ENCODE data around the gene KIF4A. TPM values are rescaled to one million over a fixed set of nuclear protein-coding genes. Genes with fewer than 3 reads are reported as not detected.

Gene KIF4A
- total RNA-seq, 1 experiment from 2014 or later = 35.8 TPM

GRCh38 chrX:70402721-70403120 is 112.8 kb downstream of the KIF4A start:
- no peaks in the 10 kb centered on the region for H3K9me2 ChIP-seq (replicated peaks; ENCODE audit: low read length)
- H2AFZ ChIP-seq (ENCODE audit: low read length) = no peak overlapping the region
- no peaks in the 10 kb centered on the region for H3K79me2 ChIP-seq (ENCODE audit: low read length)
- no peaks in the 10 kb centered on the region for H3F3A ChIP-seq (ENCODE audit: low read length, unreplicated experiment)
- H3K4me1 ChIP-seq (ENCODE audit: insufficient read depth, low read length) = no peaks in the 10 kb centered on the region
- TF ChIP-seq EZH2phosphoT487 (IDR thresholded peaks at IDR 0.05; ENCODE audit: borderline replicate concordance, low read length) (no peak), EZH2 (IDR thresholded peaks at IDR 0.05; ENCODE audit: low read length, unreplicated experiment) (no peak), CTCF (conservative IDR thresholded peaks at IDR 0.05; ENCODE audit: low read depth, low read length) (no peak)
- H3K9me3 ChIP-seq (ENCODE audit: low read length) = no peaks in the 10 kb centered on the region
- no peak overlapping the region for H3K4me3 ChIP-seq (ENCODE audit: low read length)
- peaks cover 43% of the 10 kb centered on the region for H3K36me3 ChIP-seq (ENCODE audit: low read depth, low read length)
- H3K9ac ChIP-seq (ENCODE audit: low read length) = no peak overlapping the region
- ATAC-seq (no peak), DNase-seq (no peak)
- no peaks in the 10 kb centered on the region for H4K20me1 ChIP-seq (ENCODE audit: low read length)
- no TSS peak for BruUV-seq (replicated peaks)
- intact Hi-C loops (cut with micrococcal nuclease) = no loop called here
- no peak overlapping the region for H3K4me2 ChIP-seq (ENCODE audit: low read length)
- no peak overlapping the region for H3K27ac ChIP-seq (ENCODE audit: low read length)
- ChIA-PET POLR2A (ENCODE audit: unreplicated experiment) (no interaction called here), CTCF (no interaction called here)
- no peaks in the 10 kb centered on the region for H3K27me3 ChIP-seq (ENCODE audit: low read length)

- POLR2A ChIA-PET (ENCODE audit: unreplicated experiment) = no interaction called here
- Histone ChIP-seq H2AFZ (ENCODE audit: low read length) (no peak overlapping the region), H3K27ac (ENCODE audit: low read length) (no peak overlapping the region), H3K27me3 (ENCODE audit: low read length) (no peaks in the 10 kb centered on the region), H3K79me2 (ENCODE audit: low read length) (no peaks in the 10 kb centered on the region), H3K36me3 (ENCODE audit: low read depth, low read length) (peaks cover 40% of the 10 kb centered on the region), H3K9me3 (ENCODE audit: low read length) (no peaks in the 10 kb centered on the region), H3F3A (ENCODE audit: low read length, unreplicated experiment) (no peaks in the 10 kb centered on the region), H3K4me3 (ENCODE audit: low read length) (no peak overlapping the region), H3K9ac (ENCODE audit: low read length) (no peak overlapping the region), H3K4me1 (ENCODE audit: insufficient read depth, low read length) (no peaks in the 10 kb centered on the region), H3K9me2 (replicated peaks; ENCODE audit: low read length) (no peaks in the 10 kb centered on the region), H3K4me2 (ENCODE audit: low read length) (no peak overlapping the region), H4K20me1 (ENCODE audit: low read length) (no peaks in the 10 kb centered on the region)
- DNase-seq (no peak), ATAC-seq (no peak)
- CTCF ChIA-PET = no interaction called here
- intact Hi-C loops (cut with micrococcal nuclease) = no loop called here
- TF ChIP-seq EZH2phosphoT487 (IDR thresholded peaks at IDR 0.05; ENCODE audit: borderline replicate concordance, low read length) (no peak), CTCF (conservative IDR thresholded peaks at IDR 0.05; ENCODE audit: low read depth, low read length) (no peak), EZH2 (IDR thresholded peaks at IDR 0.05; ENCODE audit: low read length, unreplicated experiment) (no peak)
- no TSS peak for BruUV-seq (replicated peaks)
These were observed 115.1 kb downstream of the KIF4A start for GRCh38 chrX:70405003-70405402.

GRCh38 chrX:70410921-70411320 is 121.0 kb downstream of the KIF4A start:
- intact Hi-C loops (cut with micrococcal nuclease) = no loop called here
- no peaks in the 10 kb centered on the region for H3K4me1 ChIP-seq (ENCODE audit: insufficient read depth, low read length)
- peaks cover 13% of the 10 kb centered on the region; the same call in 1 of the 2 replicates for H3K36me3 ChIP-seq (ENCODE audit: low read depth, low read length)

More at GRCh38 chrX:70410921-70411320, 121.0 kb downstream of the KIF4A start:
- no peaks in the 10 kb centered on the region for H3K79me2 ChIP-seq (ENCODE audit: low read length)
- no TSS peak for BruUV-seq (replicated peaks)
- ChIA-PET POLR2A (ENCODE audit: unreplicated experiment) (no interaction called here), CTCF (no interaction called here)
- H3F3A ChIP-seq (ENCODE audit: low read length, unreplicated experiment) = no peaks in the 10 kb centered on the region
- no peak overlapping the region for H2AFZ ChIP-seq (ENCODE audit: low read length)
- no peak for ATAC-seq
- H3K27ac ChIP-seq (ENCODE audit: low read length) = no peak overlapping the region
- no peak overlapping the region for H3K4me2 ChIP-seq (ENCODE audit: low read length)
- no peak for TF ChIP-seq CTCF (conservative IDR thresholded peaks at IDR 0.05; ENCODE audit: low read depth, low read length)
- TF ChIP-seq EZH2 (IDR thresholded peaks at IDR 0.05; ENCODE audit: low read length, unreplicated experiment) = no peak
- no peak for TF ChIP-seq EZH2phosphoT487 (IDR thresholded peaks at IDR 0.05; ENCODE audit: borderline replicate concordance, low read length)
- DNase-seq = no peak
- no peaks in the 10 kb centered on the region for H3K9me3 ChIP-seq (ENCODE audit: low read length)
- no peaks in the 10 kb centered on the region for H3K9me2 ChIP-seq (replicated peaks; ENCODE audit: low read length)
- no peaks in the 10 kb centered on the region for H3K27me3 ChIP-seq (ENCODE audit: low read length)
- H4K20me1 ChIP-seq (ENCODE audit: low read length) = no peaks in the 10 kb centered on the region
- H3K4me3 ChIP-seq (ENCODE audit: low read length) = no peak overlapping the region
- no peak overlapping the region for H3K9ac ChIP-seq (ENCODE audit: low read length)

Data from PC-3 (cell line).